HCT116 (cell line): ENCODE data around the gene EEF1A2. TPM values are rescaled to one million over a fixed set of nuclear protein-coding genes. Genes with fewer than 3 reads are reported as not detected.

Experiments used
- ATAC-seq: fragments of 200-7000 bp; cut with Tn5 transposase; 2 replicates; pipeline ENCODE4 v1.9.1; 2020; ENCODE audit warnings: mild to moderate bottlenecking, moderate library complexity
- BruUV-seq: library from RNA; stranded (reverse); fragments of 400-500 nt; replicated peaks from 2 replicates; lab custom pipeline; 2021; lab: Mats Ljungman, UMichigan
- CTCF ChIA-PET: fragments of 300-600 bp; sonication (Branson Sonifier 250); formaldehyde crosslinking; loops from one replicate; lab custom pipeline; 2021; ENCODE audit warnings: antibody characterized with exemption; lab: Charles Lee
- POLR2A ChIA-PET: fragments of 300-600, 350-600 bp; sonication (Branson Sonifier 250); formaldehyde crosslinking; loops from one replicate; lab custom pipeline; 2021; ENCODE audit warnings: antibody characterized with exemption; lab: Charles Lee
- RAD21 ChIA-PET, 2 experiments: fragments of 300-600 bp; sonication (Branson Sonifier 250); formaldehyde crosslinking; loops; one replicate each; lab custom pipeline; 2023; ENCODE audit warnings: low total read pairs in 2 of 2; ENCODE audit not compliant: uncharacterized antibody in 2 of 2, unreplicated experiment in 2 of 2, low non-redundant PET in 1 of 2; lab: Charles Lee
- DNase-seq: peaks from one replicate; pipeline ENCODE4 v3.0.0-alpha.2; 2010; ENCODE audit warnings: low read depth, low spot score
- H2AFZ ChIP-seq: fragments of 200-600 bp; shearing (Covaris generic), sonication (generic); 2 replicates; pipeline ENCODE4 v1.6.1; 2017; ENCODE audit warnings: low read depth, mixed run types, mixed read lengths, antibody characterized with exemption, low read length; ENCODE audit not compliant: poor library complexity, severe bottlenecking
- H3K27ac ChIP-seq: 2 replicates; pipeline ENCODE4 v1.5.1; 2012; ENCODE audit warnings: low read depth, low read length
- H3K27me3 ChIP-seq: fragments of 200-600 bp; sonication (generic); 2 replicates; pipeline ENCODE4 v1.6.1; 2016; ENCODE audit warnings: mixed run types, low read length, mixed read lengths; ENCODE audit not compliant: insufficient read depth
- H3K36me3 ChIP-seq, 2 experiments: fragments of 200-500 bp in 1 of 2; fragments of 200-600 bp in 1 of 2; sonication (Bioruptor generic) in 1 of 2; sonication (generic) in 1 of 2; 2 replicates each; pipeline versions ENCODE4 v1.5.1 to v1.6.1; 2014 to 2016; ENCODE audit warnings: low read length in 2 of 2, inconsistent platforms in 1 of 2, mixed read lengths in 1 of 2, mixed run types in 1 of 2; ENCODE audit not compliant: insufficient read depth in 2 of 2, control insufficient read depth in 1 of 2
- H3K4me1 ChIP-seq, 2 experiments: fragments of 200-600 bp in 1 of 2; sonication (generic) in 1 of 2; 2 replicates each; pipeline versions ENCODE4 v1.5.1 to v1.6.1; 2012 to 2017; ENCODE audit warnings: low read length in 2 of 2, inconsistent platforms in 1 of 2, mild to moderate bottlenecking in 1 of 2, mixed read lengths in 1 of 2, mixed run types in 1 of 2, moderate library complexity in 1 of 2; ENCODE audit not compliant: insufficient read depth in 2 of 2, control insufficient read depth in 1 of 2
- H3K4me2 ChIP-seq: fragments of 200-600 bp; sonication (generic); 2 replicates; pipeline ENCODE4 v1.6.1; 2017; ENCODE audit warnings: mixed run types, low read length, mixed read lengths
- H3K4me3 ChIP-seq, 2 experiments: fragments of 200-600 bp in 1 of 2; sonication (generic) in 1 of 2; replicated peaks in 1 of 2; 2 replicates each; pipeline ENCODE4 v1.5.1; 2011 to 2016; ENCODE audit warnings: low read length in 2 of 2, control low read depth in 1 of 2, low read depth in 1 of 2, mild to moderate bottlenecking in 1 of 2, mixed read lengths in 1 of 2, mixed run types in 1 of 2
- H3K79me2 ChIP-seq: fragments of 200-600 bp; sonication (generic); 2 replicates; pipeline ENCODE4 v1.6.1; 2017; ENCODE audit warnings: mild to moderate bottlenecking, mixed run types, low read length, moderate library complexity, mixed read lengths; ENCODE audit not compliant: insufficient read depth
- H3K9ac ChIP-seq: fragments of 200-600 bp; sonication (generic); 2 replicates; pipeline ENCODE4 v1.6.1; 2016; ENCODE audit warnings: low read length, mixed read lengths
- H3K9me2 ChIP-seq: fragments of 200-600 bp; sonication (generic), shearing (Covaris generic); 2 replicates; pipeline ENCODE4 v1.6.1; 2017; ENCODE audit warnings: mixed run types, mild to moderate bottlenecking, moderate library complexity; ENCODE audit not compliant: insufficient read depth
- H3K9me3 ChIP-seq, 2 experiments: fragments of 200-500 bp in 1 of 2; fragments of 200-600 bp in 1 of 2; sonication (Bioruptor generic) in 1 of 2; sonication (generic) in 1 of 2; 2 replicates each; pipeline ENCODE4 v1.6.1; 2014 to 2017; ENCODE audit warnings: low read length in 2 of 2, mixed read lengths in 2 of 2, inconsistent platforms in 1 of 2, low read depth in 1 of 2, mild to moderate bottlenecking in 1 of 2, mixed run types in 1 of 2, moderate library complexity in 1 of 2; ENCODE audit not compliant: control insufficient read depth in 1 of 2, insufficient read depth in 1 of 2
- H4K20me1 ChIP-seq: fragments of 200-600 bp; sonication (generic), shearing (Covaris generic); 2 replicates; pipeline ENCODE4 v1.6.1; 2017; ENCODE audit warnings: mixed run types, mild to moderate bottlenecking, moderate library complexity; ENCODE audit not compliant: insufficient read depth
- ATF3 ChIP-seq: IDR thresholded peaks from 2 replicates; pipeline ENCODE4 v1.6.1; 2012
- EGR1 ChIP-seq: IDR thresholded peaks from 2 replicates; pipeline ENCODE4 v1.6.1; 2012; ENCODE audit warnings: low read depth
- JUND ChIP-seq: IDR thresholded peaks from 2 replicates; pipeline ENCODE4 v1.6.1; 2012
- MAX ChIP-seq: IDR thresholded peaks from 2 replicates; pipeline ENCODE4 v1.6.1; 2012
- POLR2A ChIP-seq: IDR thresholded peaks from 2 replicates; pipeline ENCODE4 v1.7.0; 2011; ENCODE audit warnings: borderline replicate concordance; ENCODE audit not compliant: insufficient read depth, insufficient read length; ENCODE audit errors: extremely low read depth
- RAD21 ChIP-seq: IDR thresholded peaks from 2 replicates; pipeline ENCODE4 v1.6.1; 2012; ENCODE audit warnings: low read depth, mild to moderate bottlenecking
- REST ChIP-seq: IDR thresholded peaks from 2 replicates; pipeline ENCODE4 v1.6.1; 2012; ENCODE audit warnings: low read depth
- SIN3A ChIP-seq: IDR thresholded peaks from 2 replicates; pipeline ENCODE4 v1.6.1; 2012; ENCODE audit warnings: low read depth
- SP1 ChIP-seq: IDR thresholded peaks from 2 replicates; pipeline ENCODE4 v1.6.1; 2012; ENCODE audit warnings: low read depth
- SRF ChIP-seq: IDR thresholded peaks from 2 replicates; pipeline ENCODE4 v1.6.1; 2012; ENCODE audit warnings: low read depth
- TCF7L2 ChIP-seq: IDR thresholded peaks from 2 replicates; pipeline ENCODE4 v1.7.0; 2011; ENCODE audit warnings: borderline replicate concordance, inconsistent platforms; ENCODE audit not compliant: insufficient read depth, insufficient read length; ENCODE audit errors: extremely low read depth
- ZBTB33 ChIP-seq: IDR thresholded peaks from 2 replicates; pipeline ENCODE4 v1.6.1; 2011; ENCODE audit warnings: mild to moderate bottlenecking, low read length, moderate library complexity; ENCODE audit not compliant: insufficient replicate concordance; ENCODE audit errors: extremely low read depth
- ZNF274 ChIP-seq: fragments of 200-500 bp; sonication (Bioruptor generic); IDR thresholded peaks from 2 replicates; pipeline ENCODE4 v1.6.1; 2014; ENCODE audit warnings: mild to moderate bottlenecking, low read depth, low read length, inconsistent platforms
- intact Hi-C: fragments of 100-400 bp; cut with micrococcal nuclease; formaldehyde crosslinking; loops from 2 replicates; pipeline ENCODE4 v1.10.0; 2022
- total RNA-seq: library from RNA; stranded (reverse); gene quantifications from one replicate; pipeline ENCODE4 v1.2.1, GENCODE V29; 2021; ENCODE audit not compliant: unreplicated experiment
- TF ChIP-seq, protein P1 (sequence below), 3 experiments: fragments of 200-600 bp in 1 of 3; sonication (generic) in 1 of 3; IDR thresholded peaks in 2 of 3; conservative IDR thresholded peaks in 1 of 3; 2 replicates each; pipeline ENCODE4 v1.5.1; 2012 to 2017; ENCODE audit warnings: low read depth in 2 of 3, low read length in 2 of 3, antibody characterized with exemption in 1 of 3, borderline replicate concordance in 1 of 3, control low read depth in 1 of 3, mild to moderate bottlenecking in 1 of 3, mixed read lengths in 1 of 3, mixed run types in 1 of 3, moderate library complexity in 1 of 3; ENCODE audit not compliant: insufficient read depth in 1 of 3

The EEF1A2 gene
- total RNA-seq, 1 experiment from 2014 or later = 454 TPM

DNA sequence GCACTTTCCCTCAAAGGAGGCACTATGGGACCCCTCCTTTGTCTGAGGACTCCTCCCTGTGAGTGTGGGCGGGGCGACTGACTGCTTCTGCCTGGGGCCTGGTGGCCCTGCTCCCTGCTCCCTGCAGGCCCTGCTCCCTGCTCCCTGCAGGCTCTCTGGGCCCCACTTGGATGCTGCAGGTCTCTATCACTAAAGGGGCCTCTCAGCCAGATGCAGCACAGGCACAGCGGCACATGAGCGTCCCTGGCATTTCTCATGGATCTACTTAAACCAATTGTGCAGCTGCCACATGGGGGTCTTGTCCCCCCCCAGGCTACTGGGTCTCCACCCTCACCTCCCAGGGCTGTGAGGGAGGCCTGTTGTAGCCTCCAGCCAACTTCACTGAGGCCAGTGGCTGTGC lies 7.8 kb downstream of the EEF1A2 start:
- DNase-seq (no peak), ATAC-seq (no peak)
- Histone ChIP-seq H3K4me1 (peaks cover 0 to 10% of the 10 kb centered on the region in 2 experiments; a peak in 1 of 4 replicates), H2AFZ (no peak overlapping the region), H3K9me3 (no peaks in the 10 kb centered on the region), H4K20me1 (no peaks in the 10 kb centered on the region), H3K27me3 (no peaks in the 10 kb centered on the region), H3K27ac (no peak overlapping the region), H3K79me2 (peaks cover 25% of the 10 kb centered on the region; the same call in 1 of the 2 replicates)
- ChIA-PET RAD21 (no interaction called here), CTCF (no interaction called here), POLR2A (no interaction called here)
- BruUV-seq = no TSS peak
- TF ChIP-seq RAD21 (no peak), REST (no peak), MAX (no peak), POLR2A (no peak), EGR1 (no peak), ATF3 (no peak), SRF (no peak), TCF7L2 (no peak), SP1 (no peak), ZNF274 (no peak), JUND (no peak), SIN3A (no peak), ZBTB33 (no peak)
- TF ChIP-seq, protein P1, sequence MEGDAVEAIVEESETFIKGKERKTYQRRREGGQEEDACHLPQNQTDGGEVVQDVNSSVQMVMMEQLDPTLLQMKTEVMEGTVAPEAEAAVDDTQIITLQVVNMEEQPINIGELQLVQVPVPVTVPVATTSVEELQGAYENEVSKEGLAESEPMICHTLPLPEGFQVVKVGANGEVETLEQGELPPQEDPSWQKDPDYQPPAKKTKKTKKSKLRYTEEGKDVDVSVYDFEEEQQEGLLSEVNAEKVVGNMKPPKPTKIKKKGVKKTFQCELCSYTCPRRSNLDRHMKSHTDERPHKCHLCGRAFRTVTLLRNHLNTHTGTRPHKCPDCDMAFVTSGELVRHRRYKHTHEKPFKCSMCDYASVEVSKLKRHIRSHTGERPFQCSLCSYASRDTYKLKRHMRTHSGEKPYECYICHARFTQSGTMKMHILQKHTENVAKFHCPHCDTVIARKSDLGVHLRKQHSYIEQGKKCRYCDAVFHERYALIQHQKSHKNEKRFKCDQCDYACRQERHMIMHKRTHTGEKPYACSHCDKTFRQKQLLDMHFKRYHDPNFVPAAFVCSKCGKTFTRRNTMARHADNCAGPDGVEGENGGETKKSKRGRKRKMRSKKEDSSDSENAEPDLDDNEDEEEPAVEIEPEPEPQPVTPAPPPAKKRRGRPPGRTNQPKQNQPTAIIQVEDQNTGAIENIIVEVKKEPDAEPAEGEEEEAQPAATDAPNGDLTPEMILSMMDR (IDR thresholded peaks at IDR 0.05 in 2 of 3, conservative IDR thresholded peaks at IDR 0.05 in 1 of 3; ENCODE audit: borderline replicate concordance in 1 of 3, insufficient read depth in 1 of 3, low read depth in 2 of 3, low read length in 2 of 3) = no peak
- TF ChIP-seq, all 23 proteins: peak for 0
- intact Hi-C loops = no loop called here
- no peak overlapping the region for H3K9ac ChIP-seq
- H3K9me2 ChIP-seq = no peaks in the 10 kb centered on the region
- peaks cover 44 to 69% of the 10 kb centered on the region in 2 experiments for H3K36me3 ChIP-seq
- H3K4me3 ChIP-seq = no peak overlapping the region
- no peak overlapping the region for H3K4me2 ChIP-seq
